HEK293 (cell line): ENCODE data around the gene MYLK2.

Experiments
- ZNF777 ChIP-seq: fragments of 450-650 bp; formaldehyde crosslinking; IDR thresholded peaks from 2 replicates; pipeline ENCODE4 v1.5.1; 2017; ENCODE audit warnings: missing biosample characterization, missing genetic modification characterization, borderline replicate concordance
- TF ChIP-seq, protein P1 (sequence below): fragments of 450-650 bp; formaldehyde crosslinking; IDR thresholded peaks from 2 replicates; pipeline ENCODE4 v1.5.1; 2016; ENCODE audit warnings: missing biosample characterization, missing genetic modification characterization, borderline replicate concordance

DNA sequence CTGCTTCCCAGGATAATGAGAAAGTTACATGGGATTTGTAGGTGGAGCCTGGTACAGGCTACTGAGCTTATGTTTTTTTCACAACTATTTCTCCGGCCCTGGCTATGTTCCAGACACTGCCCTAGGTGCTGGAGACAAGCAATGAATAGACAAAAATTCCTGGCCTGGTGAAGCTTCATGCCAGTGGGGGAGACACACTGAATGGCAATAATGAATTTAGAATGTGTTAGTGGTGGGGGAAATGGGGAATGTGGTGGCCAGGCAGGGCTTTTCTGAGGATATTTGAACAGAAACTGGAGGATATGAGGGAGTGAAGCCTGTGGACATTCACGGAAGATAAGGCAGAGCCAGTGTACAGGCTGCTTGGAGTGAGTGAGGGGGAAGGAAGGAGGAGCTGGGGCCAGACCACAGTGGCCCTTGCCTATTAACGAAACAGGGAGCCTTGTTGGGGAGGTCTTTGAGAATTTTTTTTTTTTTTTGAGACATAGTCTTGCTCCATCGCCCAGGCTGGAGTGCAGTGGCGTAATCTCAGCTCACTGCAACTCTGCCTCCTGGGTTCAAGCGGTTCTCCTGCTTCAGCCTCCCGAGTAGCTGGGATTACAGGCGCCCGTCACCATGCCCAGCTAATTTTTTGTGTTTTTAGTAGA is 19.6 kb downstream of the MYLK2 start:
- TF ChIP-seq, protein P1, sequence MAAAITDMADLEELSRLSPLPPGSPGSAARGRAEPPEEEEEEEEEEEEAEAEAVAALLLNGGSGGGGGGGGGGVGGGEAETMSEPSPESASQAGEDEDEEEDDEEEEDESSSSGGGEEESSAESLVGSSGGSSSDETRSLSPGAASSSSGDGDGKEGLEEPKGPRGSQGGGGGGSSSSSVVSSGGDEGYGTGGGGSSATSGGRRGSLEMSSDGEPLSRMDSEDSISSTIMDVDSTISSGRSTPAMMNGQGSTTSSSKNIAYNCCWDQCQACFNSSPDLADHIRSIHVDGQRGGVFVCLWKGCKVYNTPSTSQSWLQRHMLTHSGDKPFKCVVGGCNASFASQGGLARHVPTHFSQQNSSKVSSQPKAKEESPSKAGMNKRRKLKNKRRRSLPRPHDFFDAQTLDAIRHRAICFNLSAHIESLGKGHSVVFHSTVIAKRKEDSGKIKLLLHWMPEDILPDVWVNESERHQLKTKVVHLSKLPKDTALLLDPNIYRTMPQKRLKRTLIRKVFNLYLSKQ (tag by site-specific recombination), result no peak
- no peak for TF ChIP-seq ZNF777 (tag by site-specific recombination)
